SJCRH30 (cell line): ENCODE measurements around the gene ZEB2. TPM values are rescaled to one million over a fixed set of nuclear protein-coding genes. Genes with fewer than 3 reads are reported as not detected.

Experiments used
- DNase-seq, 2 experiments: peaks; one replicate each; pipeline ENCODE4 v3.0.0-alpha.2; 2015 to 2020
- H3K27ac ChIP-seq: fragments of 250-450 bp; sonication (Bioruptor Pico); 2 replicates; pipeline ENCODE4 v1.5.1; 2020; ENCODE audit warnings: mild to moderate bottlenecking, moderate library complexity
- H3K27me3 ChIP-seq: fragments of 250-450 bp; sonication (Bioruptor Pico); 2 replicates; pipeline ENCODE4 v1.5.1; 2020; ENCODE audit warnings: mild to moderate bottlenecking, moderate library complexity
- H3K36me3 ChIP-seq: fragments of 250-450 bp; sonication (Bioruptor Pico); 2 replicates; pipeline ENCODE4 v1.5.1; 2020; ENCODE audit warnings: mild to moderate bottlenecking, moderate library complexity
- H3K4me1 ChIP-seq: fragments of 250-450 bp; sonication (Bioruptor Pico); 2 replicates; pipeline ENCODE4 v1.5.1; 2020; ENCODE audit warnings: mild to moderate bottlenecking, moderate library complexity
- H3K4me3 ChIP-seq: fragments of 250-450 bp; sonication (Bioruptor Pico); 2 replicates; pipeline ENCODE4 v1.5.1; 2020; ENCODE audit warnings: mild to moderate bottlenecking, moderate library complexity
- H3K9me3 ChIP-seq: fragments of 250-450 bp; sonication (Bioruptor Pico); replicated peaks from 2 replicates; pipeline ENCODE4 v1.5.1; 2020; ENCODE audit warnings: mild to moderate bottlenecking, moderate library complexity
- total RNA-seq: library from RNA; depleted of rRNA; stranded (reverse); fragments of >200 nt; shearing (Covaris generic); gene quantifications from 2 replicates; pipeline ENCODE4 v1.2.3, GENCODE V29; 2014

The ZEB2 gene
- total RNA-seq, 1 experiment from 2014 or later: 69.1 TPM

- Histone ChIP-seq H3K36me3 (peaks cover 57% of the 10 kb centered on the region), H3K27me3 (no peaks in the 10 kb centered on the region), H3K4me1 (no peaks in the 10 kb centered on the region), H3K4me3 (no peak overlapping the region), H3K9me3 (no peaks in the 10 kb centered on the region; the same call in 1 of the 2 replicates), H3K27ac (no peak overlapping the region)
- no peak for DNase-seq
Observed at GRCh38 chr2:144415386-144415785, 104.5 kb downstream of the ZEB2 start.

- peaks cover 49% of the 10 kb centered on the region for H3K36me3 ChIP-seq
- no peaks in the 10 kb centered on the region for H3K27me3 ChIP-seq
- no peak overlapping the region for H3K27ac ChIP-seq
- no peak overlapping the region for H3K4me3 ChIP-seq
- H3K4me1 ChIP-seq: no peaks in the 10 kb centered on the region
- no peaks in the 10 kb centered on the region; the same call in 1 of the 2 replicates for H3K9me3 ChIP-seq
- DNase-seq: no peak
Observed at GRCh38 chr2:144414324-144414845, 105.5 kb downstream of the ZEB2 start.

- H3K27me3 ChIP-seq: no peaks in the 10 kb centered on the region
- H3K9me3 ChIP-seq: no peaks in the 10 kb centered on the region; the same call in 1 of the 2 replicates
- DNase-seq: no peak
- peaks cover 50% of the 10 kb centered on the region for H3K36me3 ChIP-seq
- H3K4me1 ChIP-seq: no peaks in the 10 kb centered on the region
- H3K27ac ChIP-seq: no peak overlapping the region
- no peak overlapping the region for H3K4me3 ChIP-seq
Observed at GRCh38 chr2:144412709-144413108, 107.2 kb downstream of the ZEB2 start.

- H3K4me3 ChIP-seq: no peak overlapping the region
Observed at GRCh38 chr2:144411473-144411872, 108.4 kb downstream of the ZEB2 start.

GRCh38 chr2:144409241-144409640 is 110.7 kb downstream of the ZEB2 start:
- Histone ChIP-seq H3K27ac (no peak overlapping the region), H3K36me3 (peaks cover 31% of the 10 kb centered on the region), H3K9me3 (no peaks in the 10 kb centered on the region), H3K4me3 (no peak overlapping the region), H3K27me3 (no peaks in the 10 kb centered on the region), H3K4me1 (peaks cover 19% of the 10 kb centered on the region)
- no peak for DNase-seq

More at GRCh38 chr2:144411473-144411872, 108.4 kb downstream of the ZEB2 start:
- peaks cover 3% of the 10 kb centered on the region; the same call in 1 of the 2 replicates for H3K4me1 ChIP-seq
- DNase-seq: no peak
- no peaks in the 10 kb centered on the region; the same call in 1 of the 2 replicates for H3K9me3 ChIP-seq
- H3K27ac ChIP-seq: no peak overlapping the region
- peaks cover 48% of the 10 kb centered on the region for H3K36me3 ChIP-seq
- no peaks in the 10 kb centered on the region for H3K27me3 ChIP-seq

- no peak overlapping the region for H3K4me3 ChIP-seq
- DNase-seq: no peak
- no peaks in the 10 kb centered on the region for H3K9me3 ChIP-seq
- H3K36me3 ChIP-seq: peaks cover 30% of the 10 kb centered on the region
- no peaks in the 10 kb centered on the region for H3K27me3 ChIP-seq
- H3K27ac ChIP-seq: no peak overlapping the region
- H3K4me1 ChIP-seq: peaks cover 33% of the 10 kb centered on the region
Observed at GRCh38 chr2:144407262-144407661, 112.7 kb downstream of the ZEB2 start.

- H3K36me3 ChIP-seq: peaks cover 33% of the 10 kb centered on the region
- DNase-seq: peak in 1 of 2 experiments; percentile 14
Observed at GRCh38 chr2:144405982-144406788, 113.7 kb downstream of the ZEB2 start.

GRCh38 chr2:144405321-144405720 is 114.6 kb downstream of the ZEB2 start:
- H3K36me3 ChIP-seq: peaks cover 38% of the 10 kb centered on the region
- no peaks in the 10 kb centered on the region; the same call in 1 of the 2 replicates for H3K27me3 ChIP-seq
- DNase-seq: peak in 1 of 2 experiments; percentile 64
- peaks cover 46% of the 10 kb centered on the region for H3K4me1 ChIP-seq
- peak overlapping the region; percentile 81 for H3K27ac ChIP-seq
- H3K9me3 ChIP-seq: no peaks in the 10 kb centered on the region
- H3K4me3 ChIP-seq: peak overlapping the region; percentile 45

More at GRCh38 chr2:144405982-144406788, 113.7 kb downstream of the ZEB2 start:
- H3K9me3 ChIP-seq: no peaks in the 10 kb centered on the region
- H3K27me3 ChIP-seq: no peaks in the 10 kb centered on the region; the same call in 1 of the 2 replicates
- peaks cover 42% of the 10 kb centered on the region for H3K4me1 ChIP-seq
- H3K4me3 ChIP-seq: no peak overlapping the region
- H3K27ac ChIP-seq: peak overlapping the region; percentile 81

- H3K27me3 ChIP-seq: no peaks in the 10 kb centered on the region; the same call in 1 of the 2 replicates
- H3K9me3 ChIP-seq: no peaks in the 10 kb centered on the region
- peaks cover 46% of the 10 kb centered on the region for H3K4me1 ChIP-seq
- peaks cover 43% of the 10 kb centered on the region for H3K36me3 ChIP-seq
- peak; percentile 90 to 95 for DNase-seq
- H3K27ac ChIP-seq: peak overlapping the region; percentile 81
- peak overlapping the region; percentile 45 for H3K4me3 ChIP-seq
Observed at GRCh38 chr2:144404586-144405314, 115.2 kb downstream of the ZEB2 start.

- Histone ChIP-seq H3K9me3 (no peaks in the 10 kb centered on the region), H3K4me3 (peak overlapping the region; percentile 45), H3K4me1 (peaks cover 46% of the 10 kb centered on the region), H3K27ac (peak overlapping the region; percentile 81), H3K36me3 (peaks cover 49% of the 10 kb centered on the region), H3K27me3 (no peaks in the 10 kb centered on the region; the same call in 1 of the 2 replicates)
- DNase-seq: peak; percentile 83 to 85
Observed at GRCh38 chr2:144403933-144404332, 116.0 kb downstream of the ZEB2 start.

GRCh38 chr2:144402251-144402650 is 117.7 kb downstream of the ZEB2 start:
- Histone ChIP-seq H3K4me3 (peak overlapping the region; percentile 45), H3K27ac (peak overlapping the region; percentile 81), H3K4me1 (peaks cover 46% of the 10 kb centered on the region), H3K9me3 (no peaks in the 10 kb centered on the region), H3K27me3 (no peaks in the 10 kb centered on the region; the same call in 1 of the 2 replicates), H3K36me3 (peaks cover 56% of the 10 kb centered on the region)
- peak; percentile 96 to 99 for DNase-seq

- peaks cover 38% of the 10 kb centered on the region for H3K4me1 ChIP-seq
- no peak for DNase-seq
- no peak overlapping the region for H3K4me3 ChIP-seq
- H3K27ac ChIP-seq: peak overlapping the region; percentile 81
- H3K9me3 ChIP-seq: no peaks in the 10 kb centered on the region
- peaks cover 65% of the 10 kb centered on the region for H3K36me3 ChIP-seq
- H3K27me3 ChIP-seq: no peaks in the 10 kb centered on the region; the same call in 1 of the 2 replicates
Observed at GRCh38 chr2:144401036-144401435, 118.9 kb downstream of the ZEB2 start.

GRCh38 chr2:144396318-144396717 is 123.6 kb downstream of the ZEB2 start:
- no peaks in the 10 kb centered on the region for H3K9me3 ChIP-seq
- no peak overlapping the region for H3K4me3 ChIP-seq
- no peak overlapping the region for H3K27ac ChIP-seq
- DNase-seq: no peak
- peaks cover 92% of the 10 kb centered on the region for H3K36me3 ChIP-seq
- H3K27me3 ChIP-seq: no peaks in the 10 kb centered on the region
- peaks cover 5% of the 10 kb centered on the region for H3K4me1 ChIP-seq

GRCh38 chr2:144390424-144391020 is 129.4 kb downstream of the ZEB2 start:
- Histone ChIP-seq H3K9me3 (no peaks in the 10 kb centered on the region), H3K36me3 (peaks cover 72% of the 10 kb centered on the region), H3K4me3 (no peak overlapping the region), H3K27ac (no peak overlapping the region), H3K27me3 (no peaks in the 10 kb centered on the region), H3K4me1 (no peaks in the 10 kb centered on the region)
- DNase-seq: no peak
